Karpas-422 (cell line): ENCODE results near the gene LRRC25. TPM values are rescaled to one million over a fixed set of nuclear protein-coding genes. Genes with fewer than 3 reads are reported as not detected.
A peak's percentile ranks its signal among the peaks of the same experiment; 100 is the strongest.
"Not testable (repeated sequence)": the region's sequence is repeated elsewhere in the genome, so short reads cannot be mapped to it uniquely, and the experiment has no call there.

Experiments
- DNase-seq: peaks from one replicate; pipeline ENCODE4 v3.0.0-alpha.2; 2015
- H2AFZ ChIP-seq: fragments of 200-600 bp; sonication (generic); 2 replicates; pipeline ENCODE4 v1.6.1; 2014; ENCODE audit warnings: antibody characterized with exemption, low read length, mixed read lengths
- H3K27ac ChIP-seq: fragments of 200-600 bp; sonication (generic); 2 replicates; pipeline ENCODE4 v1.5.1; 2014; ENCODE audit warnings: mild to moderate bottlenecking, low read length, moderate library complexity
- H3K27me3 ChIP-seq: fragments of 200-600 bp; sonication (generic); 2 replicates; pipeline ENCODE4 v1.6.1; 2014; ENCODE audit warnings: low read length, mixed read lengths
- H3K36me3 ChIP-seq: fragments of 200-600 bp; sonication (generic); 2 replicates; pipeline ENCODE4 v1.6.1; 2014; ENCODE audit warnings: low read length, mixed read lengths; ENCODE audit not compliant: insufficient read depth
- H3K4me1 ChIP-seq: fragments of 200-600 bp; sonication (generic); 2 replicates; pipeline ENCODE4 v1.6.1; 2014; ENCODE audit warnings: mild to moderate bottlenecking, low read length, mixed read lengths
- H3K4me2 ChIP-seq: fragments of 200-600 bp; sonication (generic); 2 replicates; pipeline ENCODE4 v1.6.1; 2014; ENCODE audit warnings: low read length, low read depth, mild to moderate bottlenecking; ENCODE audit not compliant: poor library complexity, severe bottlenecking
- H3K4me3 ChIP-seq: fragments of 200-600 bp; sonication (generic); 2 replicates; pipeline ENCODE4 v1.5.1; 2014; ENCODE audit warnings: mild to moderate bottlenecking, antibody characterized with exemption, low read length, mixed read lengths
- H3K79me2 ChIP-seq: fragments of 200-600 bp; sonication (generic); 2 replicates; pipeline ENCODE4 v1.6.1; 2014; ENCODE audit warnings: mild to moderate bottlenecking, low read length, mixed read lengths
- H3K9ac ChIP-seq: fragments of 200-600 bp; sonication (generic); 2 replicates; pipeline ENCODE4 v1.6.0; 2014; ENCODE audit warnings: low read length
- H3K9me2 ChIP-seq: fragments of 200-600 bp; sonication (generic), shearing (Covaris generic); replicated peaks from 2 replicates; pipeline ENCODE4 v1.6.0; 2014; ENCODE audit warnings: mild to moderate bottlenecking, low read length, moderate library complexity; ENCODE audit not compliant: insufficient read depth
- H3K9me3 ChIP-seq: fragments of 300-700, 200-600 bp; sonication (generic); 2 replicates; pipeline ENCODE4 v1.6.1; 2014; ENCODE audit warnings: low read length, mixed read lengths
- H4K20me1 ChIP-seq: fragments of 200-600 bp; sonication (generic); 2 replicates; pipeline ENCODE4 v1.6.1; 2014; ENCODE audit warnings: mild to moderate bottlenecking, antibody characterized with exemption, low read length, low read depth; ENCODE audit not compliant: insufficient read depth
- total RNA-seq: library from RNA; depleted of rRNA; stranded (reverse); fragments of >200 nt; shearing (Covaris generic); gene quantifications from 2 replicates; pipeline ENCODE4 v1.2.3, GENCODE V29; 2014; ENCODE audit warnings: low replicate concordance

Gene LRRC25
- total RNA-seq, 1 experiment from 2014 or later = 2.2 TPM

DNA sequence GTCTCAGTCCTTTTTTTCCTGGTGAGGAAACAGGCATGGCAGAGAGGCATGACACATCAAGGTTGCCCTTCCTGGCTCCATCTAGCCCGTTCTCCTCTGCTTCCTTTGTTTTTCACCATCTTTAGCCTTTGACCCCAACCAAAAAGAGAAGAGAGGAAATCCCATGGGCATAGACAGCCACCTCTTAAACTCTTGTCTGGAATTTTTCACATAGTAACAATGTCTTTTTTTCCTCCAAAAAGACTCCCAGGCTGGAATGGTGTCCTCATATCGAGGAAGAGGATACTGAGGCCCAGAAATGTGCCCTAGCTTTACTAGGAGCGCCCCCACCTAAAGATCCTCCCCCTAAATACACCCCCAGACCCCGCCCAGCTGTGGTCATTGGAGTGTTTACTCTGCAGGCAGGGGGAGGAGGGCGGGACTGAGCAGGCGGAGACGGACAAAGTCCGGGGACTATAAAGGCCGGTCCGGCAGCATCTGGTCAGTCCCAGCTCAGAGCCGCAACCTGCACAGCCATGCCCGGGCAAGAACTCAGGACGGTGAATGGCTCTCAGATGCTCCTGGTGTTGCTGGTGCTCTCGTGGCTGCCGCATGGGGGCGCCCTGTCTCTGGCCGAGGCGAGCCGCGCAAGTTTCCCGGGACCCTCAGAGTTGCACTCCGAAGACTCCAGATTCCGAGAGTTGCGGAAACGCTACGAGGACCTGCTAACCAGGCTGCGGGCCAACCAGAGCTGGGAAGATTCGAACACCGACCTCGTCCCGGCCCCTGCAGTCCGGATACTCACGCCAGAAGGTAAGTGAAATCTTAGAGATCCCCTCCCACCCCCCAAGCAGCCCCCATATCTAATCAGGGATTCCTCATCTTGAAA lies 11.5 kb downstream of the LRRC25 start, which contains the start of gene GDF15:
Gene GDF15 (plus strand): TSS at position 484 of the 868 bp plus-strand sequence. CDS start 32 bp downstream, at position 516.
- Histone ChIP-seq H2AFZ (no peak within 1 kb of the TSS), H3K9ac (no peak within 1 kb of the TSS), H3K4me1 (peaks cover 7% of the 10 kb centered on the region), H3K27me3 (no peaks in the 10 kb centered on the region; the same call in 1 of the 2 replicates), H3K4me3 (no peak within 1 kb of the TSS), H3K4me2 (no peak within 1 kb of the TSS), H3K27ac (no peak within 1 kb of the TSS), H3K9me2 (no peaks in the 10 kb centered on the region), H3K79me2 (no peaks in the 10 kb centered on the region), H3K9me3 (no peaks in the 10 kb centered on the region), H4K20me1 (no peaks in the 10 kb centered on the region), H3K36me3 (no peaks in the 10 kb centered on the region)
- peak; percentile 65 for DNase-seq

DNA sequence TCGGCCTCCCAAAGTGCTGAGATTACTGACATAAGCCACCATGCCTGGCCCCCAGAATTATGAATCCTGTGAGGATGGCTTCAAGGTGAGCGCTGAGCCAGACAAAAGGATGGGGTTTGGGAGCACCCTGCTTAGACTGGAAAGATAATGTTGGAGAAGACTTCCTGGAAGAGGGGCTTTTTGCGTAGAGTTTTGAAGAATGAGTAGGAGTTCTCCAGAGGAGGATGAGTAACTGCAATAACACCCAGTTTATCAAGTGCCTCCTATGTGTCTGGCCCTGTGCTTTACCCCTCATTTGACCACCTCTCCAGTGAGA lies 12.1 kb downstream of the LRRC25 start:
- DNase-seq = no peak
- Histone ChIP-seq H3K36me3 (no peaks in the 10 kb centered on the region), H3K79me2 (no peaks in the 10 kb centered on the region), H4K20me1 (no peaks in the 10 kb centered on the region), H3K27me3 (no peaks in the 10 kb centered on the region; the same call in 1 of the 2 replicates), H3K9me3 (no peaks in the 10 kb centered on the region), H3K9ac (no peak overlapping the region), H3K9me2 (no peaks in the 10 kb centered on the region), H3K4me2 (no peak overlapping the region), H2AFZ (no peak overlapping the region), H3K4me3 (no peak overlapping the region), H3K4me1 (peaks cover 7% of the 10 kb centered on the region), H3K27ac (no peak overlapping the region)

DNA sequence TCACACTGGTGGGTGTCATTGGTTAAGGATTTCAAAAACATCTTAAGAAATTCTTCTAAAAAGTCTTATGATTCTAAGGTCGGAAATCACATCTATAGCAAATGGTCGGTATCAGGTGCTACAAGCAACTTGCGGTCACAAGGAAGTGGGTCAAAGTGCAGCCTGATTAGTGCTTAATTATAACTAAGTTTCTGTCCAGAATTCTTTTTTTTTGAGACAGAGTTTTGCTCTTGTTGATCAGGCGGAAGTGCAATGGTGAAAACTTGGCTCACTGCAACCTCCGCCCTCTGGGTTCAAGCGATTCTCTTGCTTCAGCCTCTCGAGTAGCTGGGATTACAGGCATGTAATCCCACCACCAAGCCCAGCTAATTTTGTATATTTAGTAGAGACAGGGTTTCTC lies 12.6 kb downstream of the LRRC25 start:
- Histone ChIP-seq H3K36me3 (no peaks in the 10 kb centered on the region), H3K27ac (no peak overlapping the region), H3K9ac (no peak overlapping the region), H2AFZ (no peak overlapping the region), H3K4me3 (no peak overlapping the region), H3K4me2 (no peak overlapping the region), H3K79me2 (no peaks in the 10 kb centered on the region), H3K27me3 (no peaks in the 10 kb centered on the region; the same call in 1 of the 2 replicates), H3K9me2 (no peaks in the 10 kb centered on the region), H4K20me1 (no peaks in the 10 kb centered on the region), H3K4me1 (peaks cover 7% of the 10 kb centered on the region), H3K9me3 (no peaks in the 10 kb centered on the region)
- DNase-seq = no peak

DNA sequence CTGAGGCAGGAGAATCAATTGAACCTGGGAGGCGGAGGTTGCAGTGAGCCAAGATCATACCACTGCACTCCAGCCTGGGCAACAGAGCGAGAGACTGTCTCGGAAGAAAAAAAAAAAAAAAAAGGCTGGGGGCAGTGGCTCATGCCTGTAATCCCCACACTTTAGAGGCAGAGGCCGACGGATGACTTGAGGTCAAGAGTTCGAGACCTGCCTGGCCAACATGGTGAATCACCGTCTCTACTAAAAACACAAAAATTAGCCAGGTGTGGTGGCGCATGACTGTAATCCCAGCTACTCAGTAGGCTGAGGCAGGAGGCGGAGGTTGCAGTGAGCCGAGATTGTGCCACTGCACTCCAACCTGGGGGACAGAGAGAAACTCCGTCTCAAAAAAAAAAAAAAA lies 13.8 kb downstream of the LRRC25 start:
- H3K9ac ChIP-seq, H4K20me1 ChIP-seq, H3K4me1 ChIP-seq, H3K36me3 ChIP-seq, H3K4me3 ChIP-seq, H3K4me2 ChIP-seq, H3K9me2 ChIP-seq, DNase-seq, H3K27me3 ChIP-seq, H2AFZ ChIP-seq, H3K27ac ChIP-seq, H3K9me3 ChIP-seq, H3K79me2 ChIP-seq: not testable (repeated sequence)

DNA sequence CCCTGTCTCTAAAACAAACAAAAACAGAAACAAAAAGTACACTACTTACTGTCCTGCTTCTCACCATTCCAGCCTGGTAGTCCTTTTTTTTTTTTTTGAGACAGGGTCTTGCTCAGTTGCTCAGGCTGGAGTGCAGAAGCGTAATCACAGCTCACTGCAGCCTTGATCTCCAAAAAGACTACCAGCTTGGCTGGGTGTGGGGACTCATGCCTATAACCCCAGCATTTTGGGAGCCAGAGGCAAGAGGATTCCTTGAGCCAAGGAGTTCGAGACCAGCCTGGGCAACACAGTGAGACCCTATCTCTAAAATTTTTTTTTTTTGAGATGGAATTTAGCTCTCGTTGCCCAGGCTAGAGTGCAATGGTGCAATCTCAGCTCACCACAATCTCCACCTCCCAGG lies 16.6 kb downstream of the LRRC25 start:
- Histone ChIP-seq H3K36me3 (no peaks in the 10 kb centered on the region), H3K4me3 (no peak overlapping the region), H3K9me3 (no peaks in the 10 kb centered on the region), H3K27me3 (no peaks in the 10 kb centered on the region), H4K20me1 (no peaks in the 10 kb centered on the region), H3K4me2 (no peak overlapping the region), H3K9me2 (no peaks in the 10 kb centered on the region), H3K79me2 (no peaks in the 10 kb centered on the region), H2AFZ (no peak overlapping the region), H3K27ac (no peak overlapping the region), H3K9ac (no peak overlapping the region), H3K4me1 (no peaks in the 10 kb centered on the region)
- no peak for DNase-seq

DNA sequence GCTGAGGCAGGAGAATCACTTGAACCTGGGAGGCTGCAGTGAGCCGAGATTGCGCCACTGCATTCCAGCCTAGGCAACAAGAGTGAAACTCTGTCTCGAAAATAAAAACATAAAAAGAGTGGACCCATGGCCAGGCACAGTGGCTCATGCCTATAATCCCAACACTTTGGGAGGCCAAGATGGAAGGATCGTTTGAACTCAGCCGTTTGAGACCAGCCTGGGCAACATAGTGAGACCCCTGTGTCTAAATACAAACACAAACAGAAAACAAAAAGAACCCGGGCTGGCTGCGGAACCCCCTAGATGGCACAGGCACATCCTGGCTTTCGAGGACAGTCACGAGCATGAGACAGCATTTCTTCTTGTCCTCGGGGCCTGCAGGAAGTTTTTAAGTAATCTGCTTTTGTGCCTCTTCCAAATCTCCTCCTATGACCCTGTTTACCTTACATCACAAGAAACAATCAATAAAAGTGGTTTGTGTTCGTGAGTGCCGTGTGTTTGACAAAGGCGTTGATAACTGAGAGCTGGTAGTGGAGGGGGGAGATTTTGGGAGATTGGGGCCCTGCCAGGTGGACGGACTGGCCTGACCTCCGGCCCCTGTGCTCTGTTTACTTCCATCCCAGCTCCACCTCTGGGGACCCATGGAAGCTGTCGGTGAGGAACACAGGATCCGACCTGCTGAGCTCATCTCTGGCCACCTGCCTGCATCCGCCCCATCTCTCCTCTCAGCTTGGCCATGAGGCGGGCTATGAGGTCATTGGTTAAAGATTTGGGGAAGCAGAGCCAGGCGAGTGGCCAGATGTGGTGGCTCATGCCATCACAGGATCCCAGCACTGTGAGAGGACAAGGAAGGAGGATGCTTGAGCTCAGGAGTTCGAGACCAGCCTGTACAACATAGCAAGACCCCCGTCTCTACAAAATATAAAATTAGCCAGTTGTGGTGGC lies 17.3 kb downstream of the LRRC25 start:
- Histone ChIP-seq H3K4me3 (no peak overlapping the region), H3K4me1 (no peaks in the 10 kb centered on the region), H4K20me1 (no peaks in the 10 kb centered on the region), H3K27ac (no peak overlapping the region), H3K79me2 (no peaks in the 10 kb centered on the region), H3K9ac (no peak overlapping the region), H2AFZ (no peak overlapping the region), H3K27me3 (no peaks in the 10 kb centered on the region), H3K9me3 (no peaks in the 10 kb centered on the region), H3K36me3 (no peaks in the 10 kb centered on the region), H3K4me2 (no peak overlapping the region), H3K9me2 (no peaks in the 10 kb centered on the region)
- no peak for DNase-seq

DNA sequence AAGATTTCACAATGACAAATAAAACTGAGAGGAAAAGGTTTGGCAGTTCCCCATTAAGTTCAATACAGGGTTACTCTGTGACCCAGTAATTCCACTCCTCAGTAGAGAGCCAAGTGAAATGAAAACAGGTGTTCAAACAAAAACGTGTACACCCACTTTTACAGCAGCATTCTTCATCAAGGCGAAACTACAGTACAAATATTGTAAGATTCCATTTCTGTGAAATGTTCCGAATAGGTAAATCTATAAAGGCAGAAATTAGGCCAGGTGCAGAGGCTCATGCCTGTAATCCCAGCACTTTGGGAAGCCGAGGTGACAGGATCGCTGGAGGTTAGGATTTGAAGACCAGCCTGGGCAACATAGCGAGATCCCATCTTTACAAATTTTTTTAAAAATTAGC lies 20.4 kb downstream of the LRRC25 start:
- Histone ChIP-seq H3K9ac (no peak overlapping the region), H3K27me3 (no peaks in the 10 kb centered on the region), H3K27ac (no peak overlapping the region), H3K4me1 (peaks cover 5% of the 10 kb centered on the region), H2AFZ (no peak overlapping the region), H3K9me2 (no peaks in the 10 kb centered on the region), H3K4me3 (no peak overlapping the region), H3K79me2 (no peaks in the 10 kb centered on the region), H4K20me1 (no peaks in the 10 kb centered on the region), H3K36me3 (no peaks in the 10 kb centered on the region), H3K4me2 (no peak overlapping the region), H3K9me3 (no peaks in the 10 kb centered on the region)
- no peak for DNase-seq
